ENCODE measurements around the gene TTC14.

The TTC14 gene

GRCh38 chr3:180624714-180625113 lies 22.8 kb downstream of the TTC14 start:
- no peak overlapping the region for H3K4me3 ChIP-seq (replicated peaks; ENCODE audit: insufficient read depth, low read length)
- TF ChIP-seq, protein P1, sequence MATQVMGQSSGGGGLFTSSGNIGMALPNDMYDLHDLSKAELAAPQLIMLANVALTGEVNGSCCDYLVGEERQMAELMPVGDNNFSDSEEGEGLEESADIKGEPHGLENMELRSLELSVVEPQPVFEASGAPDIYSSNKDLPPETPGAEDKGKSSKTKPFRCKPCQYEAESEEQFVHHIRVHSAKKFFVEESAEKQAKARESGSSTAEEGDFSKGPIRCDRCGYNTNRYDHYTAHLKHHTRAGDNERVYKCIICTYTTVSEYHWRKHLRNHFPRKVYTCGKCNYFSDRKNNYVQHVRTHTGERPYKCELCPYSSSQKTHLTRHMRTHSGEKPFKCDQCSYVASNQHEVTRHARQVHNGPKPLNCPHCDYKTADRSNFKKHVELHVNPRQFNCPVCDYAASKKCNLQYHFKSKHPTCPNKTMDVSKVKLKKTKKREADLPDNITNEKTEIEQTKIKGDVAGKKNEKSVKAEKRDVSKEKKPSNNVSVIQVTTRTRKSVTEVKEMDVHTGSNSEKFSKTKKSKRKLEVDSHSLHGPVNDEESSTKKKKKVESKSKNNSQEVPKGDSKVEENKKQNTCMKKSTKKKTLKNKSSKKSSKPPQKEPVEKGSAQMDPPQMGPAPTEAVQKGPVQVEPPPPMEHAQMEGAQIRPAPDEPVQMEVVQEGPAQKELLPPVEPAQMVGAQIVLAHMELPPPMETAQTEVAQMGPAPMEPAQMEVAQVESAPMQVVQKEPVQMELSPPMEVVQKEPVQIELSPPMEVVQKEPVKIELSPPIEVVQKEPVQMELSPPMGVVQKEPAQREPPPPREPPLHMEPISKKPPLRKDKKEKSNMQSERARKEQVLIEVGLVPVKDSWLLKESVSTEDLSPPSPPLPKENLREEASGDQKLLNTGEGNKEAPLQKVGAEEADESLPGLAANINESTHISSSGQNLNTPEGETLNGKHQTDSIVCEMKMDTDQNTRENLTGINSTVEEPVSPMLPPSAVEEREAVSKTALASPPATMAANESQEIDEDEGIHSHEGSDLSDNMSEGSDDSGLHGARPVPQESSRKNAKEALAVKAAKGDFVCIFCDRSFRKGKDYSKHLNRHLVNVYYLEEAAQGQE (IDR thresholded peaks at IDR 0.05; ENCODE audit: insufficient replicate concordance, low read depth), result no peak
- no peak for TF ChIP-seq SPI1 (IDR thresholded peaks at IDR 0.05; ENCODE audit: borderline replicate concordance, low read depth)
- TF ChIP-seq POLR2AphosphoS5 (IDR thresholded peaks at IDR 0.05; ENCODE audit: low read depth), result no peak
- TF ChIP-seq GABPA (IDR thresholded peaks at IDR 0.05; ENCODE audit: low read depth), result no peak
- TF ChIP-seq, protein P2, sequence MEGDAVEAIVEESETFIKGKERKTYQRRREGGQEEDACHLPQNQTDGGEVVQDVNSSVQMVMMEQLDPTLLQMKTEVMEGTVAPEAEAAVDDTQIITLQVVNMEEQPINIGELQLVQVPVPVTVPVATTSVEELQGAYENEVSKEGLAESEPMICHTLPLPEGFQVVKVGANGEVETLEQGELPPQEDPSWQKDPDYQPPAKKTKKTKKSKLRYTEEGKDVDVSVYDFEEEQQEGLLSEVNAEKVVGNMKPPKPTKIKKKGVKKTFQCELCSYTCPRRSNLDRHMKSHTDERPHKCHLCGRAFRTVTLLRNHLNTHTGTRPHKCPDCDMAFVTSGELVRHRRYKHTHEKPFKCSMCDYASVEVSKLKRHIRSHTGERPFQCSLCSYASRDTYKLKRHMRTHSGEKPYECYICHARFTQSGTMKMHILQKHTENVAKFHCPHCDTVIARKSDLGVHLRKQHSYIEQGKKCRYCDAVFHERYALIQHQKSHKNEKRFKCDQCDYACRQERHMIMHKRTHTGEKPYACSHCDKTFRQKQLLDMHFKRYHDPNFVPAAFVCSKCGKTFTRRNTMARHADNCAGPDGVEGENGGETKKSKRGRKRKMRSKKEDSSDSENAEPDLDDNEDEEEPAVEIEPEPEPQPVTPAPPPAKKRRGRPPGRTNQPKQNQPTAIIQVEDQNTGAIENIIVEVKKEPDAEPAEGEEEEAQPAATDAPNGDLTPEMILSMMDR (IDR thresholded peaks at IDR 0.05; ENCODE audit: insufficient read depth, low read length), result no peak
- DNase-seq (ENCODE audit: low read depth in 1 of 2, low spot score in 1 of 2), result no peak
- H3K27ac ChIP-seq (replicated peaks), result no peak overlapping the region
- no peaks in the 10 kb centered on the region for H3K27me3 ChIP-seq (ENCODE audit: insufficient read depth, poor library complexity, severe bottlenecking)

GRCh38 chr3:180626844-180627243 lies 24.9 kb downstream of the TTC14 start:
- no peak for DNase-seq (ENCODE audit: low read depth in 1 of 2, low spot score in 1 of 2)
- no peak overlapping the region for H3K4me3 ChIP-seq (replicated peaks; ENCODE audit: insufficient read depth, low read length)
- TF ChIP-seq SPI1 (IDR thresholded peaks at IDR 0.05; ENCODE audit: borderline replicate concordance, low read depth) (no peak), POLR2AphosphoS5 (IDR thresholded peaks at IDR 0.05; ENCODE audit: low read depth) (no peak), GABPA (IDR thresholded peaks at IDR 0.05; ENCODE audit: low read depth) (no peak)
- TF ChIP-seq, protein P1 (IDR thresholded peaks at IDR 0.05; ENCODE audit: insufficient replicate concordance, low read depth), result no peak
- TF ChIP-seq, protein P2 (IDR thresholded peaks at IDR 0.05; ENCODE audit: insufficient read depth, low read length), result no peak
- H3K27me3 ChIP-seq (ENCODE audit: insufficient read depth, poor library complexity, severe bottlenecking), result no peaks in the 10 kb centered on the region
- no peak overlapping the region for H3K27ac ChIP-seq (replicated peaks)

GRCh38 chr3:180630371-180630770 lies 28.4 kb downstream of the TTC14 start:
- TF ChIP-seq GABPA (IDR thresholded peaks at IDR 0.05; ENCODE audit: low read depth) (no peak), SPI1 (IDR thresholded peaks at IDR 0.05; ENCODE audit: borderline replicate concordance, low read depth) (no peak), POLR2AphosphoS5 (IDR thresholded peaks at IDR 0.05; ENCODE audit: low read depth) (no peak)
- TF ChIP-seq, protein P1 (IDR thresholded peaks at IDR 0.05; ENCODE audit: insufficient replicate concordance, low read depth), result no peak
- TF ChIP-seq, protein P2 (IDR thresholded peaks at IDR 0.05; ENCODE audit: insufficient read depth, low read length), result no peak
- H3K27me3 ChIP-seq (ENCODE audit: insufficient read depth, poor library complexity, severe bottlenecking), result peaks cover 3% of the 10 kb centered on the region

More at GRCh38 chr3:180630371-180630770, 28.4 kb downstream of the TTC14 start:
- H3K27ac ChIP-seq (replicated peaks), result no peak overlapping the region
- DNase-seq (ENCODE audit: low read depth in 1 of 2, low spot score in 1 of 2), result no peak
- H3K4me3 ChIP-seq (replicated peaks; ENCODE audit: insufficient read depth, low read length), result no peak overlapping the region

Measured in HL-60 (cell line).